HG03139 (cell line): ENCODE measurements around the gene NKD2.
"Not testable (repeated sequence)": the region's sequence is repeated elsewhere in the genome, so short reads cannot be mapped to it uniquely, and the experiment has no call there.

Experiments
- ATAC-seq: cut with Tn5 transposase; IDR thresholded peaks from one replicate; pipeline ENCODE4 v1.9.1; 2021; ENCODE audit not compliant: unreplicated experiment

NKD2 gene

GRCh38 chr5:1067141-1068121 lies 58.8 kb downstream of the NKD2 start:
- ATAC-seq: no peak

- no peak for ATAC-seq
These were observed 59.7 kb downstream of the NKD2 start for GRCh38 chr5:1068204-1068894.

GRCh38 chr5:1068895-1069719 lies 60.5 kb downstream of the NKD2 start:
- no peak for ATAC-seq

GRCh38 chr5:1069720-1070088 lies 61.1 kb downstream of the NKD2 start:
- no peak for ATAC-seq

- no peak for ATAC-seq
These were observed 64.9 kb downstream of the NKD2 start for GRCh38 chr5:1073239-1074102.

- no peak for ATAC-seq
These were observed 65.6 kb downstream of the NKD2 start for GRCh38 chr5:1074226-1074625.

GRCh38 chr5:1074816-1075554 lies 66.4 kb downstream of the NKD2 start:
- no peak for ATAC-seq

- no peak for ATAC-seq
These were observed 66.9 kb downstream of the NKD2 start for GRCh38 chr5:1075555-1075881.

- ATAC-seq: no peak
These were observed 67.3 kb downstream of the NKD2 start for GRCh38 chr5:1075931-1076330.

GRCh38 chr5:1076406-1076805 lies 67.8 kb downstream of the NKD2 start:
- ATAC-seq: no peak

- no peak for ATAC-seq
These were observed 68.4 kb downstream of the NKD2 start for GRCh38 chr5:1077026-1077425.

GRCh38 chr5:1077491-1078020 lies 69.0 kb downstream of the NKD2 start:
- no peak for ATAC-seq

- no peak for ATAC-seq
These were observed 69.6 kb downstream of the NKD2 start for GRCh38 chr5:1078206-1078605.

GRCh38 chr5:1078851-1079250 lies 70.2 kb downstream of the NKD2 start:
- no peak for ATAC-seq

- ATAC-seq: no peak
These were observed 70.9 kb downstream of the NKD2 start for GRCh38 chr5:1079486-1079885.

- ATAC-seq: no peak
These were observed 71.4 kb downstream of the NKD2 start for GRCh38 chr5:1079961-1080360.

- ATAC-seq: no peak
These were observed 71.8 kb downstream of the NKD2 start for GRCh38 chr5:1080432-1080831.

- no peak for ATAC-seq
These were observed 72.9 kb downstream of the NKD2 start for GRCh38 chr5:1081519-1081918.

GRCh38 chr5:1083026-1083425 lies 74.4 kb downstream of the NKD2 start:
- ATAC-seq: not testable (repeated sequence)
